Measurements from ENCODE around the gene SMAD9. TPM values are rescaled to one million over a fixed set of nuclear protein-coding genes. Genes with fewer than 3 reads are reported as not detected.

SMAD9 gene
- total RNA-seq, 3 donors from 2014 or later (not counting 1 experiment from before 2014, with no cell fraction given), result not detected

- no peaks in the 10 kb centered on the region for H3K36me3 ChIP-seq (ENCODE audit: control insufficient read depth, insufficient read depth, low read length)
- Mint-ChIP-seq H3K27ac (no peak overlapping the region), H3K4me1 (no peaks in the 10 kb centered on the region), H3K36me3 (no peaks in the 10 kb centered on the region), H3K9me3 (no peaks in the 10 kb centered on the region), H3K4me3 (no peak overlapping the region), H3K27me3 (ENCODE audit: low read depth in 2 of 2) (peaks cover 29 to 49% of the 10 kb centered on the region in 2 donors)
- TF ChIP-seq CTCF (IDR thresholded peaks at IDR 0.05), result no peak
- no peak overlapping the region for H3K27ac ChIP-seq (ENCODE audit: low read length)
- H3K4me3 ChIP-seq (ENCODE audit: low read length), result no peak overlapping the region
- no peaks in the 10 kb centered on the region for H3K4me1 ChIP-seq (ENCODE audit: control insufficient read depth, insufficient read depth, low read length)
- DNase-seq (no peak), ATAC-seq (no peak)
- intact Hi-C loops (cut with micrococcal nuclease), result no loop called here
- no peaks in the 10 kb centered on the region for H3K27me3 ChIP-seq (ENCODE audit: control insufficient read depth, insufficient read depth, low read length)
- no peaks in the 10 kb centered on the region for H3K9me3 ChIP-seq (ENCODE audit: control insufficient read depth, insufficient read depth, low read length)
Measured at GRCh38 chr13:36913463-36913862, 6.6 kb downstream of the SMAD9 start.

- TF ChIP-seq CTCF (IDR thresholded peaks at IDR 0.05), result no peak
- Mint-ChIP-seq H3K4me1 (no peaks in the 10 kb centered on the region), H3K9me3 (no peaks in the 10 kb centered on the region), H3K4me3 (no peak overlapping the region), H3K27me3 (ENCODE audit: low read depth in 2 of 2) (peaks cover 28 to 44% of the 10 kb centered on the region in 2 donors), H3K36me3 (no peaks in the 10 kb centered on the region), H3K27ac (no peak overlapping the region)
- H3K4me1 ChIP-seq (ENCODE audit: control insufficient read depth, insufficient read depth, low read length), result no peaks in the 10 kb centered on the region
- ATAC-seq (no peak), DNase-seq (no peak)
- H3K9me3 ChIP-seq (ENCODE audit: control insufficient read depth, insufficient read depth, low read length), result no peaks in the 10 kb centered on the region
- H3K27me3 ChIP-seq (ENCODE audit: control insufficient read depth, insufficient read depth, low read length), result peaks cover under 1% of the 10 kb centered on the region
- 83% methylated on average over 1 of the region's 2 CpGs for WGBS (ENCODE audit: insufficient coverage)
- no peaks in the 10 kb centered on the region for H3K36me3 ChIP-seq (ENCODE audit: control insufficient read depth, insufficient read depth, low read length)
- intact Hi-C loops (cut with micrococcal nuclease), result no loop called here
- H3K27ac ChIP-seq (ENCODE audit: low read length), result no peak overlapping the region
- H3K4me3 ChIP-seq (ENCODE audit: low read length), result no peak overlapping the region
Measured at GRCh38 chr13:36912973-36913372, 7.1 kb downstream of the SMAD9 start.

- intact Hi-C loops (cut with micrococcal nuclease), result no loop called here
- Mint-ChIP-seq H3K36me3 (no peaks in the 10 kb centered on the region), H3K27me3 (ENCODE audit: low read depth in 2 of 2) (peaks cover 25 to 38% of the 10 kb centered on the region in 2 donors), H3K27ac (no peak overlapping the region), H3K4me3 (no peak overlapping the region), H3K9me3 (no peaks in the 10 kb centered on the region), H3K4me1 (no peaks in the 10 kb centered on the region)
- no peak overlapping the region for H3K27ac ChIP-seq (ENCODE audit: low read length)
- no peaks in the 10 kb centered on the region for H3K9me3 ChIP-seq (ENCODE audit: control insufficient read depth, insufficient read depth, low read length)
- TF ChIP-seq CTCF (IDR thresholded peaks at IDR 0.05), result no peak
- no peaks in the 10 kb centered on the region for H3K4me1 ChIP-seq (ENCODE audit: control insufficient read depth, insufficient read depth, low read length)
- ATAC-seq, result no peak
- H3K36me3 ChIP-seq (ENCODE audit: control insufficient read depth, insufficient read depth, low read length), result no peaks in the 10 kb centered on the region
- no peak for DNase-seq
- no peak overlapping the region for H3K4me3 ChIP-seq (ENCODE audit: low read length)
- H3K27me3 ChIP-seq (ENCODE audit: control insufficient read depth, insufficient read depth, low read length), result peaks cover 4% of the 10 kb centered on the region
Measured at GRCh38 chr13:36912369-36912768, 7.7 kb downstream of the SMAD9 start.

- Mint-ChIP-seq H3K36me3 (no peaks in the 10 kb centered on the region), H3K9me3 (no peaks in the 10 kb centered on the region), H3K27me3 (ENCODE audit: low read depth in 2 of 2) (peaks cover 15 to 27% of the 10 kb centered on the region in 2 donors), H3K27ac (no peak overlapping the region), H3K4me3 (no peak overlapping the region), H3K4me1 (no peaks in the 10 kb centered on the region)
- no peak overlapping the region for H3K4me3 ChIP-seq (ENCODE audit: low read length)
- no peaks in the 10 kb centered on the region for H3K9me3 ChIP-seq (ENCODE audit: control insufficient read depth, insufficient read depth, low read length)
- H3K27me3 ChIP-seq (ENCODE audit: control insufficient read depth, insufficient read depth, low read length), result peaks cover 4% of the 10 kb centered on the region
- H3K4me1 ChIP-seq (ENCODE audit: control insufficient read depth, insufficient read depth, low read length), result no peaks in the 10 kb centered on the region
- ATAC-seq (no peak), DNase-seq (no peak)
- no peaks in the 10 kb centered on the region for H3K36me3 ChIP-seq (ENCODE audit: control insufficient read depth, insufficient read depth, low read length)
- intact Hi-C loops (cut with micrococcal nuclease), result no loop called here
- whole genome bisulfite sequencing (ENCODE audit: insufficient coverage), result 90% methylated on average over 1 of the region's 1 CpG
- no peak for TF ChIP-seq CTCF (IDR thresholded peaks at IDR 0.05)
- no peak overlapping the region for H3K27ac ChIP-seq (ENCODE audit: low read length)
Measured at GRCh38 chr13:36910545-36910944, 9.5 kb downstream of the SMAD9 start.
